IPS-18a (cell line): ENCODE results near the gene GPR179.

ENCODE experiments used
- H3K27ac ChIP-seq: one replicate; pipeline ENCODE4 v1.5.1; 2013; ENCODE audit warnings: low read length
- H3K27me3 ChIP-seq: one replicate; pipeline ENCODE4 v1.6.1; 2013; ENCODE audit warnings: mild to moderate bottlenecking, low read length; ENCODE audit not compliant: control insufficient read depth, insufficient read depth
- H3K36me3 ChIP-seq: one replicate; pipeline ENCODE4 v1.6.1; 2013; ENCODE audit warnings: low read depth, low read length; ENCODE audit not compliant: control insufficient read depth
- H3K4me1 ChIP-seq: one replicate; pipeline ENCODE4 v1.6.1; 2013; ENCODE audit warnings: low read depth, low read length; ENCODE audit not compliant: control insufficient read depth
- H3K4me3 ChIP-seq: one replicate; pipeline ENCODE4 v1.5.1; 2013; ENCODE audit warnings: low read length
- H3K9ac ChIP-seq: one replicate; pipeline ENCODE4 v1.6.1; 2013; ENCODE audit warnings: mild to moderate bottlenecking, low read length, moderate library complexity
- H3K9me3 ChIP-seq: one replicate; pipeline ENCODE4 v1.6.1; 2013; ENCODE audit warnings: low read depth, low read length; ENCODE audit not compliant: control insufficient read depth

The GPR179 gene, protein sequence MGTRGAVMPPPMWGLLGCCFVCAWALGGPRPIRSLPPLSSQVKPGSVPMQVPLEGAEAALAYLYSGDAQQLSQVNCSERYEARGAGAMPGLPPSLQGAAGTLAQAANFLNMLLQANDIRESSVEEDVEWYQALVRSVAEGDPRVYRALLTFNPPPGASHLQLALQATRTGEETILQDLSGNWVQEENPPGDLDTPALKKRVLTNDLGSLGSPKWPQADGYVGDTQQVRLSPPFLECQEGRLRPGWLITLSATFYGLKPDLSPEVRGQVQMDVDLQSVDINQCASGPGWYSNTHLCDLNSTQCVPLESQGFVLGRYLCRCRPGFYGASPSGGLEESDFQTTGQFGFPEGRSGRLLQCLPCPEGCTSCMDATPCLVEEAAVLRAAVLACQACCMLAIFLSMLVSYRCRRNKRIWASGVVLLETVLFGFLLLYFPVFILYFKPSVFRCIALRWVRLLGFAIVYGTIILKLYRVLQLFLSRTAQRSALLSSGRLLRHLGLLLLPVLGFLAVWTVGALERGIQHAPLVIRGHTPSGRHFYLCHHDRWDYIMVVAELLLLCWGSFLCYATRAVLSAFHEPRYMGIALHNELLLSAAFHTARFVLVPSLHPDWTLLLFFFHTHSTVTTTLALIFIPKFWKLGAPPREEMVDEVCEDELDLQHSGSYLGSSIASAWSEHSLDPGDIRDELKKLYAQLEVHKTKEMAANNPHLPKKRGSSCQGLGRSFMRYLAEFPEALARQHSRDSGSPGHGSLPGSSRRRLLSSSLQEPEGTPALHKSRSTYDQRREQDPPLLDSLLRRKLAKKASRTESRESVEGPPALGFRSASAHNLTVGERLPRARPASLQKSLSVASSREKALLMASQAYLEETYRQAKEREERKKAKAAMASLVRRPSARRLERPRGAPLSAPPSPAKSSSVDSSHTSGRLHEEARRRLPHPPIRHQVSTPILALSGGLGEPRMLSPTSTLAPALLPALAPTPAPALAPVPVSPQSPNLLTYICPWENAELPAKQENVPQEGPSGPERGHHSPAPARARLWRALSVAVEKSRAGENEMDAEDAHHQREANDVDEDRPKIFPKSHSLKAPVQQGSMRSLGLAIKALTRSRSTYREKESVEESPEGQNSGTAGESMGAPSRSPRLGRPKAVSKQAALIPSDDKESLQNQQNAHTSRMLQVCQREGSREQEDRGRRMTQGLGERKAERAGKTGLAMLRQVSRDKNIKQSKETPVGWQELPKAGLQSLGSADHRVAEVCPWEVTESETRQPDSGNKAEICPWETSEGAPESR (N-terminal part only)

DNA sequence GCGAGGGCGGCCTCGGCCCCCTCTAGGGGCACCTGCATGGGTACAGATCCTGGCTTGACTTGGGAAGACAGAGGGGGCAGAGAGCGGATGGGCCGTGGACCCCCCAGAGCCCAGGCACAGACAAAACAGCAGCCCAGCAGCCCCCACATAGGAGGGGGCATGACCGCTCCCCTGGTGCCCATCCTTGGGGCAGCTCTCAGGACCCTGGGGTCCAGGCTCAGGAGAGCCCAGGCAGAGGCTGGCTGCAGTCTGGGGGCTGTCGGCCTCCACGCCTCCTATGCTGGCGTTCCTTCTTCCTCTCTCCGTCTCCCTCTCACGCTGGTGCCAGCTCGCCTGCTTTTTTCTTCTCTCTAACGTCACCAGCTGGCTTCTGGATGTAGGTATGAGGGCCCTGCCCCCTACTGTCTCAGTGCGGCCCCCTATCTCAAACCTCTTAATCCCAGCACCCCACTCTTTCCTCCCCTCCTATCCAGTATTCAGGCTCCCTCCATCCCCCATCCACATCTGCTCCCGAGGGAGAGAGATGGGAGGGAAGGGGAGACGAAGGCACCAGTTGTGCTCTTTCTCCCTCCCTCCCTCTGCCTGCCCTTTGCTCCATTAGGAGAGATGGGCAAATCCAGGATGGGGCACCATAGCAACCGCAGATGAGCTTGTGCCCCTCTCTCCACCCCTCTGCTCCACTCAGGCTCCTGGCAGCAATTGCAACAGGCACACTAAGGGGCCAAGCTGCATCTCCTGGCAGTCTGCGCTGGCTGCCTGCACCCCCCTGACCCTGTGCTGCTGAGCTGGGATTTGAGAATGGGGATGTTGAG lies at the start of gene GPR179:
Gene GPR179, minus strand, starts transcription at position 349 of the 812 bp plus-strand sequence. Its CDS starts 167 bp downstream, at position 182.
- no peak within 1 kb of the TSS for H3K9ac ChIP-seq
- H3K27me3 ChIP-seq: no peaks in the 10 kb centered on the region
- H3K36me3 ChIP-seq: no peaks in the 10 kb centered on the region
- no peaks in the 10 kb centered on the region for H3K9me3 ChIP-seq
- no peak within 1 kb of the TSS for H3K4me3 ChIP-seq
- H3K27ac ChIP-seq: no peak within 1 kb of the TSS
- H3K4me1 ChIP-seq: peaks cover 3% of the 10 kb centered on the region

DNA sequence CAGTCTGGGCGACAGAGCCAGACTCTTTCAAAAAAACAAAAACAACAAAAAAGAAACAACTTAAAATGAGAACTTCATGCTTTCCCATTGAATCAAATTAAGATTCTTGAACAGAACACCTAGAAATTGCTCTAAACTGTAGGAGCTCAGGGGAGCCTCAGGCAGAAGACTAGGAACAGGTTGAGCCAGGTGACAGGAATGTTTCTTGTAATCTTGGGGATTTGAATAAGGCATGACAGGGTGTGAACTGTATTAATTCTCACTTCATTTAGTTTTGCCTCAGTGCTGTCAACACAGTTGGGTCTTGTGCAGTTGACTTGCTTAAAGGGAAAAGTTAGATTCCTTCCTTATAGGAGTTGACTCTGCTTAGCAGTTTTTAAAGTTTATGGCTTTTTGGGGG lies 35.7 kb upstream of the GPR179 start:
- Histone ChIP-seq H3K27me3 (no peaks in the 10 kb centered on the region), H3K9ac (no peak overlapping the region), H3K36me3 (peaks cover 23% of the 10 kb centered on the region), H3K4me1 (no peaks in the 10 kb centered on the region), H3K4me3 (no peak overlapping the region), H3K9me3 (no peaks in the 10 kb centered on the region), H3K27ac (no peak overlapping the region)

DNA sequence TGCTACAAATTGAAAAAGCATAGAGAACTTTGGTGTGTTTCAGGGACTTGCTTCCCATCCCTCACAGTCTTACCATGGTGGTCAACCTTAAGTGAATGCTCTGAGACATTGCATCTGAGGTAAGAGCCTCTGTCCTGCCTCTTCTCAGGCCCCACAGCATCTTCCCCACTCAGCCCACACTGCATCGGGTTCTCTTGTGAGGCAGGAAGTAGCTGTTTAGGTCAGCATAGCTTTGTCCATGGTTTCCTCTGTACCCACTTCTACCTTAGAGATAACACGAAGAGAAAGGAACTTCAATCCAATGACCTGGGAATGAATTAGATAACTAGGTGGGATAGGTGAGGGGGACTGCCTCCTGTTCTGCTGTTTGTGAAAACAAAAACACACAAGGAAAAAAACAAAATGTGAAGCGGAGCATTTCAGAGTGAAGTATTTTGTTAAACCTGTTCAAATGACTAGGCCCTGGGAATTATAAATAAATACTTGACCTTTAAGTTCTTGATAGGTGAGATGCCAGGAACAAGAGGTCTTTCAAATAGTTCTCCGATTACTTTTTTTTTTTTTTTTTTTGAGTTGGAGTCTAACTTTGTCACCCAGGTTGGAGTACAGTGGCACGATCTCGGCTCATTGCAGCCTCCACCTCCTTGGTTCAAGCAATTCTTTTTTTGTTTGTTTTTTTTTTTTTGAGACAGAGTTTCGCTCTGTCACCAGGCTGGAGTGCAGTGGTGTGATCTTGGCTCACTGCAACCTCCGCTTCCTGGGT lies 25.5 kb upstream of the GPR179 start:
- no peaks in the 10 kb centered on the region for H3K9me3 ChIP-seq

DNA sequence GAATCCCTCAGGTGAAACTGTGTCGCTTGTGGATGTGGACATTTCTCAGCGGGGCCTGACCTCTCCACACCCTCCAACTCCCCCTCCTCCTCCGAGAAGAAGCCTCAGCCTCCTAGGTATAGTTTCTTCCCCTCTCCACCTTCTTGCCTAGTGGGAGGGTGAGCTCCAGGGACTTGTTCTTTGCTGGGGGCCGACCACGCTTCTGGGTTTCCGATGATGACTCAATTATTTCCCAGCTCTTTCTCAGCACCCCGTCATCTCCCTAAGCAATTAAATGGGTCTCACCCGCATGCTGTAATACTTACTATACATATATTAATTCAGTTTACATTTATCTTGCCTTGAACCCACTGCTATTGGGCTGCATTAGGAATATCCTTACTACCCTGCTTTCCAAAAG lies 21.0 kb upstream of the GPR179 start:
- H3K4me1 ChIP-seq: no peaks in the 10 kb centered on the region
- no peak overlapping the region for H3K9ac ChIP-seq
- no peaks in the 10 kb centered on the region for H3K27me3 ChIP-seq
- no peak overlapping the region for H3K4me3 ChIP-seq
- no peak overlapping the region for H3K27ac ChIP-seq
- peaks cover 44% of the 10 kb centered on the region for H3K36me3 ChIP-seq
- H3K9me3 ChIP-seq: no peaks in the 10 kb centered on the region

More for the DNA sequence above, 25.5 kb upstream of the GPR179 start:
- Histone ChIP-seq H3K27me3 (no peaks in the 10 kb centered on the region), H3K4me1 (no peaks in the 10 kb centered on the region), H3K9ac (no peak overlapping the region), H3K27ac (no peak overlapping the region), H3K36me3 (peaks cover 42% of the 10 kb centered on the region), H3K4me3 (no peak overlapping the region)

DNA sequence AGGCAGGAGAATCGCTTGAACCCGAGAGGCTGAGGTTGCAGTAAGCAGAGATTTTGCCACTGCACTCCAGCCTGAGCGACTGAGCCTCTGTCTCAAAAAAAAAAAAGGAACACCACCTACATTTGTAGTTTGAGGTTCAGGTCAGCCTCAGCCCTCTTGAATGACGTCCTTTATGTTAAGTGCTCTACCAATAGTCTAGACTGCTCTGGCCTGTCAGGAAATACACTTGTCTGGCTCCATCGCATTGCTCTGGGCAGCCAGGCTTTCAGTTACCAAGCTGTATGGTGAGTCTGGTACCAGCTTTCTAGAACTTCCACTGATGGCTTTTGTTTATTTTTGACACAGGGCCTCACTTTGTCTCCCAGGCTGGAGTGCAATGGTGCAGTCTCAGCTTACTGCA lies 19.3 kb upstream of the GPR179 start:
- Histone ChIP-seq H3K9me3 (no peaks in the 10 kb centered on the region), H3K9ac (no peak overlapping the region), H3K27ac (no peak overlapping the region), H3K27me3 (no peaks in the 10 kb centered on the region), H3K4me3 (no peak overlapping the region), H3K4me1 (peaks cover 1% of the 10 kb centered on the region), H3K36me3 (peaks cover 31% of the 10 kb centered on the region)

DNA sequence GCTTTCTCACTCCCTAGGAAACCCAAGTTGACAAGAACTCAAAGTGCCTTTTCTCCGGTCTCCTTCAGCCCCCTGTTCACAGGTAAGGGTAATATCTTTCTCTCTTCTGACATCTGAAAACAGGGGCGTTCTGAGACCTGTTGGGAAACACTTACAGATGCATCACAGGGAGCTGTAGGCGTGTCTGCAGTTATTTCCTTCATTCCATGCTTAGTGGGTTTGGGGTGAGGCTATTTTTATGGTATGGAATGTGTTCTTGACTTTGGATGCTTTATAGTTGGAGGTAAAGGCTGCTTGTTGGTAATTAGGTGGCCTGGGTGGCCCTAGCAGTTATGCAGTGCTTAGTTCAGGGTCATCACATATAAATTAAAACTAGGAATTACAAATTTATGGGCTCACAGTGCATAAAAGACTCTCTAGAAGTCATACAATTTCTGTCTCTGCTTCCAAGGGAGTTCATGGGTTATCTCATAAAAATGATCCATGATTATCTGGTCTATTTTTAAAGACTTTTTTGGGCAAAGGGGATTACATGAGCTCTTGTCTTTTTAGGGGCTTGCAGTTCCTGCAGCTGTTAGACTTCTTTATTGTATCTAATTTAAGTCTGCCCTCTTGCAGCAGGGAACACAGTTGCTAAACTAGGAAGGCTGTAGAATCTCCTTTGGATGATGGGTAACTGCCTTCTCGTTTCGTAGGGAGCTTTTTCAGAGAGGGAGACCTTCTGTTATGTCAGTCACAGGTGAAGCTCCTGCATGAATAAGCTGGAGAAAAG lies 18.1 kb upstream of the GPR179 start:
- Histone ChIP-seq H3K4me1 (peaks cover 5% of the 10 kb centered on the region), H3K27me3 (no peaks in the 10 kb centered on the region), H3K4me3 (no peak overlapping the region), H3K9me3 (no peaks in the 10 kb centered on the region), H3K9ac (no peak overlapping the region), H3K36me3 (peaks cover 24% of the 10 kb centered on the region), H3K27ac (no peak overlapping the region)

DNA sequence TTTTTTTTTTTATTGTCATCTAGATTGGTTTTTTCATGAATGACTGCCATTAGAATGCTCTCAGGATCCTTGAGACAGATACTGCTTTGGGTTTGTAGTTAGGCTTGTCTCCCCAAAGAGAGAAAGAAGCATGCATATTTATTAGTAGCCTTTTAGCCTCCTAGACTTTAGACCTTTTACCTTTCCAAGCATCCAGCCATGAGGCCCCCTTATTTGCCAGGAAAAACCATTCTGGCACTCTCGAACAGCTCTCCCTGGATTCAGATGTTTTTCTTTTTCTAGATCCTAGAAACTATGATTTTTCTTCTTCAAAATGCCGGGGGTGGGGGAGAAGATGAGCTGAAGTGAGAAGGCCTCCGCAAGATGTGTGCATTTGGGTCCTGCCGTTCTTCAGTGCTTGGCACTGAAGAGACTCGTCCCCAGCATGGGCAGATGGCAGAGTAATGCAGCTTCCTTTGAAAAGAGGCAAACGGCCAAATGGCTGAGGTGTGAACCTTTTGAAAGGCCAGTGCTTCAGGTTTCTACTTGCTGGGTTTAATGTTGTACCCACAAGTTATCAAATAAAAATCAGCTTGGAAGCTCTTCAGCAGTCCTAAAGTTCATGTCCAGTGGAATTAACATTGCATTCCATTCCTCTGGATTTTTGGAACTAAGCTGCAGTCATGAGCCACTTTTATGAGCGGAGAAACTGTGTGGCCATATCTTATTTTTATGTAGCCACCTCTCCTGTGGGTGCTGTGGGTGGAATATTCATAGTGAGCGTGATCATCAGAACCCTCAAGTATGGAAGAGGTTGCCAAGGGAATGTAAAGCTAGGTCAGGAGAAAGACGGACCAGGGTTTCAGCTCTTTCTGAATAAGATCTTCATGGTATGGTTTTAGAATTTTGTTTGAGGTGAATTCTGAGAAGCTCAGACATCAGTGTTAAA lies 15.1 kb upstream of the GPR179 start:
- H3K4me3 ChIP-seq: no peak overlapping the region
- H3K9ac ChIP-seq: no peak overlapping the region
- peaks cover 9% of the 10 kb centered on the region for H3K4me1 ChIP-seq
- H3K9me3 ChIP-seq: no peaks in the 10 kb centered on the region
- peaks cover 11% of the 10 kb centered on the region for H3K36me3 ChIP-seq
- no peaks in the 10 kb centered on the region for H3K27me3 ChIP-seq
- H3K27ac ChIP-seq: no peak overlapping the region

DNA sequence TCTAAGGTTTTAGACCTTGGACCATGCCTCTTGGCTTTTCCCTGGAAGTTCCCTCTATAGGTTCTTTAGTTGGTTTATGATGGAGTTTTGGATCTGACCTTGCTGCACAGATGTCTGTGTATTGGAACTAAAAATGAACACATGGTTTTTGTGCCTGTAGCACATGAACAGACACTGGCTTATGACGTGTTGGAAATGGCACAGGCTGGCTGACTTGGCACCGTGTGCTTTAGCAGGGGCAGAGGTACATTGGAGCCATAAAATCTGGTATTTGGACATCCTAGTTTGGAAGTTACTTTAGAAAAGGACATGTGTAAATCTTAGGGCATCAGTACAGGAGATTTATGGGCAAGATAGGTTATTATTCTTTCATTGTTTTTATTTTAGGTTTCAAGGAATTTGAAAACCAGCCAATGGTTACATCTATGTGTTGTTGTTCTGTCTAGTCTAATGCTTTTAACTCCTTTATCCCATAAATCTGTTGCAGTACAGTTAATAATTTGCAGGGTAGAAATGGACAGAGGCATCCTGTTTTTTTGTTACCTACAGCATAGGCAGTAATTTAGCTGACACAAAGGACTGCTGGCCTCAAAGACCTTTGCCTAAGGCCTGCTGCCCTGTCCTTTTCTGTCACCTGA lies 13.8 kb upstream of the GPR179 start:
- Histone ChIP-seq H3K36me3 (peaks cover 11% of the 10 kb centered on the region), H3K9me3 (no peaks in the 10 kb centered on the region), H3K4me3 (no peak overlapping the region), H3K4me1 (peaks cover 10% of the 10 kb centered on the region), H3K27me3 (no peaks in the 10 kb centered on the region), H3K27ac (no peak overlapping the region), H3K9ac (no peak overlapping the region)

DNA sequence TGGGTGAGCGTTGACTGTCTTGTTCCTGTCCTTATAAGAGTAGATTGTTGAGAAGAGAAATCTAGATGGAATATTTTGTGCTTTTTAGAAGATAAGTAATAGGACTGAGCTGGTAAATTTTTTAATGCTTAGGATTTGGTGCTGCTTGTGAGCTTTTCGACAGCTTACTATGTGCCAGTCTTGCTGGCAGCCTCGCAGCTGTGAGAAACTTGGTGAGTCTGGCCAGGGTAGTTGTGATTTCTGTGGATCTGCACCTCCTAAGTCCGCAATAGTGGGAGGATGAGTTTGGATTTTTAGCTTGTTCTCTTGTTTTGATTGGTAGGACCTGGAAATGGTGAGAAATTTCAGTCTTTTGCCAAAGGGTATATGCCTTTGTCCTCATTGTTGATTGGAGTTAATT lies 11.5 kb upstream of the GPR179 start:
- Histone ChIP-seq H3K27ac (no peak overlapping the region), H3K27me3 (no peaks in the 10 kb centered on the region), H3K9me3 (no peaks in the 10 kb centered on the region), H3K9ac (no peak overlapping the region), H3K36me3 (no peaks in the 10 kb centered on the region), H3K4me3 (no peak overlapping the region), H3K4me1 (peaks cover 13% of the 10 kb centered on the region)
